Measurements from ENCODE around the gene TNIP2.
"Not testable (repeated sequence)": the region's sequence is repeated elsewhere in the genome, so short reads cannot be mapped to it uniquely, and the experiment has no call there.

The TNIP2 gene

DNA sequence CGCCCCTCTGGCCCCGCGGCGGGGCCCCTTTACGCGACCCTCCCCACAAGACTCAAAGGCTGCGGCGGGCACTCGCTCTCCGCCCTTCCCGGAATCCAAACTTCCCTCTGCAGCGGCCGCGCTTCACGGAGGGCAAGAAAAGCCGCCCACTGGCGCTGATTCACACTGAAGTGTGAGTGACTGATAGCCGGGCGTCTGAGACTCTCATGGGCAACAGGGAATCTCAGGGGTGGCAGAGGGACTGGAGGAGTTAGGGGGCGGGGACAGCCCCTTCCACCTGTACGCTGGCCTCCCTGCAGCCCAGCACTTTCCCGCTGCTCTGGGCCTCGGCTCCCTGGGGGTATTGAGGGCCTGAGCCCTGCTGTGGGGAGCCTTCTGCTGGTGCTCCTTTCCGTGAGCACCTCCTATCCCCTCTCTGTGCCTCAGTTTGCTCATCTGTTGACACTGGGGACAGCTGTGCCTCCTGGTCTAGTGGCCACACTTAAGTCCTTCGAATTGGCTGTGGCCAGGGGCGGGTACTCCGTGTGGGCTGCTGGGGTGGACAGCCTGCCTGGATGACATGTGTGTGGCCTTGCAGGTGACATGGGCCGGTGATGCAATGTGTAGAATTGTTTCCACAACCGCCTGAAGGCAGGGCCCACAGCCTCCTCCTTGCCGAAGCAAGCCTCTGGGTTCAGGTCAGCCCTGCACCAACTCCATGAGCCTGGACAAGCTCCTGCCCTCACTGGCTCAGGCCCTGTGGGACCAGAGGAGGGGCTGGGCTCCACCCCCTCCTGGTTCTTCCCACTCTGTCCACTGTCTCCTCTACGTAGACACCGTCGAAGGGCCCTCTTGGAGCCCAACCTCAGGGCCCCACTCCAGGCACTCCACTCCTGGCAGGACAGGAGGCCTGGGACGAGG is 37.7 kb upstream of the TNIP2 start:
- DNase-seq: no peak

DNA sequence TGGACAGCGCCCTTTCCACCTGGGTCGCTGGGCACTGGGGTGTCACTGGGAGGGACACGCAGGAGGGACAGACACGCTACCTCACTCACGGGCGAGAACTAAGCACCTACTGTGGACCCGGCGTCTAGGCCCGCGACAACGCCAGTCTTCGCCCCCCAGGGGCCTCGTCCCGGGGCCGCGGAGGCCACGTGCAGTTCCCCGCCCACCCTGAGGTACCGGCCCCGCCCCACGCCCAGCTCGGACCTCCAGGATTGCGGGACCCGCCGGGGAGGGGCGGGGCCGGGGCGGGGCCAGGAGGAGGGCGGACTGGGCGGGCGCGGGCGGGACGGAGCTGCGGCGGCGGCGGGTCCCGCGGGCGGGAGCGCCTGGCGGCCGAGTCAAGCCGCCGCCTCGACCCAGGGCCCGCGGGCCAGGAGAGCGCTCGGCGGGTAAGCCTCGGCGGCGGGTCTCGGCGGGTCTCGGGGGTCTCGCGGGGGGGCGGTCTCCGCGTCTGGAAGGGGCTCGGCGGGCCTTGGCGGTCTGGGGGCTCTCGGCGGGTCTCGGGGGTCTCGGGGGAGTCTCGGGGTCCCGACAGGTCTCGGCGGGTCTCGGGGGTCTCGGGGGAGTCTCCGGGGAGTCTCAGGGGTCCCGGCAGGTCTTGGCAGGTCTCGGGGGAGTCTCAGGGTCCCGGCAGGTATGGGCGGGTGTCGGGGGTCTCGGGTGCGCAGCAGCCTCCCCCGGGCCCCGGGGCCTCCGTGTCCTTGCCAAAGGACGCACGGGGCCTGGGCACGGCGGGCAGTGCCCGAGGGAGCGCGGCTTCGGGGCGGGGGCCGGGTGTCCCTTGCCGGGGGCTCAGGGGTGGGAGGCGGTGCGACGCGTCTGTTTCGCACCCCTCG is 36.8 kb upstream of the TNIP2 start, which contains the start of gene SH3BP2:
Gene SH3BP2 (plus strand): TSS at position 375 of the 875 bp plus-strand sequence. CDS start 27,533 bp downstream, outside the sequence.
- DNase-seq: peak; percentile 59

DNA sequence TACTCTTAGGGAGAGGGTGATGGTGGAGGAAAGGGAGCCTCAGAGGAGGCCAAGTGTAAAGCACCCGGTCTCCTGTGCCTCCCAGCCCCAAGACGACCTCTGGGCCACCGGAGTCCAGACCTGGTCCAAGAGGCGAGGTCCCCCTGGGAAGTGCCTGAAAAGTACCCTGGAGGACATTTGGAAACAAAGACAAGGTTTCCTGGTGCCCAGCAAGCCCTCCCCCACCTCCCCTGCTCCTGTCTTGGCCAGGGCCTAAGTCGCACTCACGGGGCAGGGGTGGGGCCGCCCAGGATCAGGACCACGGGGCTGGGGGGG is 36.2 kb upstream of the TNIP2 start:
- DNase-seq: no peak

DNA sequence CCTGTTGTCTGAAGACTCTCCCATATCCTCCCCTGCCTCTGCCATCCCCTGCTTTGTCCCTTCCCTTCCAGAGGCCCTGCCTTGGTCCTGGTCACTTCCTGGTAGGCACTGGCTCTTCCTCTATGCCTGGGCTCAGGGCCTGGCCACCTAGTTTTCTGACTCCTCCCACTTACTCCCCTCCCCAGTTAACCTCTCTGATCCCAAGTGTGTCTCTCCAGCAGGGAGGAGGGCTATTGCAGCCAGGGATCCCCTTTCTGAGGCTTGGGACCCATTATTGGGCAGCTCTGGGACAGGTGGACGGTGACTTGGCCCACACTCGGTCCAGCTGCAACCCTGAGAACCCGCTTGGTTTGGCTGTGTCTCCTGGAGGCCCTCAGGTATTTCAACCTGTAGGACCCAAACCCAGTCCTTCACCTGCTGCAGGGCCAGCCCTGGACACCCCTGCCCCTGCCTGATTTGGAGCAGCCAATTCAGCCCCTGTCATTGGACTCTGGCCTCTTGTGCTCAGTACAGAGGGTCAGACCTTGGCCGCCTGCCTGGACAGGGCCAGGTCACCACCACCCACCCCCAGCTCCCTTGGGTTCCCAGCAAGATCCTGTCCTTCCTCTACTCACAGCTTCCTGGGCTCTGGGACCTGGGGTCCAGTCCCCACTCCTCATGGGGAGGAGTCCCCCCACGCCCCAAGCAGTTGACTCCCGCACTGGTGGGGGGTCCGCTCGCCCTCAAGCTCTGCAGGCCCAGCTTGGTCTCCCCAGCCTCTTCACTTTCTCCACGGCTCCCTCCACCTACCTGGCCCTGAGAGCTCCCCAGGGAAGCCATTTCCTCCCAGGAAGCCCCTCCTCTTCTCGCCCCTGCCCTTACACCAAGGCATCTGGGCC is 35.6 kb upstream of the TNIP2 start:
- DNase-seq: no peak

DNA sequence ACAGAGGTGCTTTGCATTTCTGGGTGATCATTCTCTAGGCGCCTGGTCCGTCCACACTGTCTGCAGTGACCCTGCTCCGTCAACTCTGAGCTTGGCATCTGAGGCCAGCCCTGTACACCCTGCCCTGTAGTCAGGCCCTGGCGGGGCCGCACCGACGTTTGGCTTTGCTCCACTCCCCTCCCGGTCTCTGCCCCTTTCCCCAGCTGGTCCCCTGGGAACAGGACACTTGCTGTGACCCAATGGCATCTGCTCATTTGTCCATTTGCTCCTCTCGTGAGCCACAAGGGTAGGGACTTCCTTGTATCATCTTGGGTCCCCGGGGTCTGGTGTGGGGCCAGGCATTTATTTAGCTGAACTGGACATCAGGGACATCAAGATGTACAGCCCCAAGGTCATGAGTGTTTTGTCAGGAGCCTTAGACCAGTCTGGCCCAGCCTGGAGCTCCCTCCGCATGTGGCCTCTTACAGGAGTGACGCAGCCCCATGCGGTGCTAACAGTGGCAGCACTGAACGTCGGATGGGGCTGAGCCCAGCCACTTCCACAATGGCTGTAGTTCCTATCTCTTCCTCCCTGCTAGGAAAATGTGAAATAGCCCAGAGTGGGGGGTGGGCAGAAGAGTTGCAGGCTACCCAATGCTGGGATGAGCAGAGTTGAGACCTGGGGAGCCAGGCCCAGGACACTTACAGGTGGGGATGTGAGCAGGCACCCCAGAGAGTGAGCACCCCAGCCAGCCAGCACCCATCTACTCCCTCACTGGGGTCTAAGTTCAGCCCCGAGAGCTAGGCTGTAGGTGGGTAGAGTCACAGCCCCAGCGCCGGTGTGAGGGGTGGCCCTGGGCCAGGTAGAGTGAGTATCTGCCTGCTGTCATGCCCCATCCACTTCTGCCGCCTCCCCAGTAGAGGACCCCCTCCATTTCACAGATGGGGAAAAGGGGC is 34.7 kb upstream of the TNIP2 start:
- DNase-seq: no peak

DNA sequence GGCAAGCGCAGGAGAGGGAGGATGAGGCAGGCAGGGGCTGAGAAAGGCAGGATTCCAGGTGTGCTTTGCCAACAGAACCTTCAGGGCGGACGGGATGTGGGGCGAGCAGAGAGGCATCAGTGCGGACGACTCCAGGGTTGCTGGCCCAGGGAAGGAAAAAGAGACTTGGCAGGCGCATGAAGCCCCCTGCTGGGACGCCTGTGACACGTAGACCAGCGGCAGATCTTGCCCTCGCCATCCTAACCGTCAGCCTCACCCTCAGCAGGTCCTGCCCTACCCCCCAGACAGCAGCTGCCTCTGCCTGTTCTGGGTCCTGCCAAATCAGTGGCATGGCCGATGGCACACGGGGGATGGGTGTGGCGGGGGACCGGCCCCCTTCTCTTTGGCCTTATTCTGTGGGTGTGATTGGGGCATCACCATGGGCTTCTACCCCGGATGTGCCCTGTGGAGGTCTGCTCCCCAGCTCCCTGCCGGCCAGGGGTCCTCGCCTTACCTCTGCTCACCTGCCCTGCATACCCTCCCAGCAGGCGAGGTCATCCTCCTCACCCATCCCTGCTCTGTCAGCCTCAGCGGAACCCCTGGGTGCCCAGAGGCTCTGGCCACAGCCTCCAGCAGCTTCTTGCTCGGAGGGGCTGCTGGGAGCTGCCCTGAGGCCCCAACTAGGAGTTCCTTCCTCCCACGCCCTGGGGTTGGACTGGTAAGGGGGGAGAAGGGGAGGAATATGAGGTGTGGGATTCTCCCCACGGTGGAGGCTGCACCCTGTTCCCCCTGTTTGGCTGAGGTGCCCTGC is 33.9 kb upstream of the TNIP2 start:
- no peak for DNase-seq

DNA sequence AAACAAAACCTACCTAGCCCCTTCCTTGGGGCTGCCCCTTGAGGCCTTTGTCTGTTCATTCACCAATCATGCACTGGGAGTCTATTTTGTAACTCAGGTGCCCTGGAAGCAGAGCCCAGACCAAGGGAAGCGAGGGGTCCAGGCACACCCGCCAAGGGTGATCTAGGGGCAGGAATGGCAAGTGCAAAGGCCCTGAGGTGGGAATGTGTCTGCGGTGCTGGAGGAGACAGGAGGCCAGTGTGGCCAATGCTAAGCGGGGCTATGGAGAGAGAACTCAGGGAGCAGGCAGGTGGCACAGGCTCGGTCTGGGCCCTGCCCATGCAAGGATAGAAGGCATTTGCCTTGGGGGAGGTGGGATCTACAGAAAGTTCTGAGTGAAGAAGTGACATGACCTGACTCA is 33.2 kb upstream of the TNIP2 start:
- no peak for DNase-seq

DNA sequence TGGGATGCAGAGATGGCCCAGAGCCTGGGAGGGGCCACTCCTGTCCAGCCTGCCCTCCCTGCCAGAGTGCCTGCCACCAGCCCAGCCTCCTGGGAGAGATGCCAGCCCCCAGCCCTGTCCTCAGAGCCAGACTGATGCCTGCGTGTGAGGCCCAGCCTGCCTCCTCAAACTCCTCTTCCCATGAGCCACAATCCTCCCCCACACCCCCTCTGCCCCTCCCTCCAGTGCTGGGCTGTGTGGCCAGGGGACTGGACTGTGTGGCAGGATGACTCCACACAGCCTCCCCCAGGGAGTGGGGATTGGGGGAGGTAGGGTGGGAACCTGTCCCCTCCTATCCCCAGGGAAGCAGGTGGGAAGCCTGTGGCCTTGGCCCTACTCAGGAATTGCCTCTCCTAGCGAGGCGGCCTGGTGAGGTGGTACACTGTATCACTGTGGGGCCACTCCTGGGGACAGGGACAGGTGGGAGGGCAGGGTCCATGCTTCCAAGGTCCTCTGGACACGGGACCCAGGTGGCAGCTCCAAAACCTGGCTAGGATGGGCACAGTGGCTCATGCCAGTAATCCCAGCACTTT is 32.5 kb upstream of the TNIP2 start:
- no peak for DNase-seq

DNA sequence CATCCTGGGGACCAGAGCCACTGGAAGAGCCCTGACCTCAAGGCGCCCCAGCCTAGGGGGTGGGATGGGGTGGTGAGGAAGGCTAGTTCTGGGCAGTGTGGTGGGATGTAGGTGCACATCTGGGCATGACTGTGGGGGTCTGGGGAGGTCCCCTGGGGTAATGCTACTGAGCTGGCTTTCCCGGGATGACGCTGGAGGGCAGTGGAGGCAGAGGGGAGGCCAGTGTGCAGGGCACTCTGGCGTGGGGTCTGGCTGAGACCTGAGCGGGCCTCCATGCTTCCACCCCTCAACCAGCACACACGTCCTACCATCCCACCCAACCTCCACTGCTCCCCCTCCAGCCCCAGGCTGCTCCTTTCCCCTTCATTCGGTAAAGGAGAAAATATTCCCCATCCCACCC is 32.0 kb upstream of the TNIP2 start:
- DNase-seq: no peak

DNA sequence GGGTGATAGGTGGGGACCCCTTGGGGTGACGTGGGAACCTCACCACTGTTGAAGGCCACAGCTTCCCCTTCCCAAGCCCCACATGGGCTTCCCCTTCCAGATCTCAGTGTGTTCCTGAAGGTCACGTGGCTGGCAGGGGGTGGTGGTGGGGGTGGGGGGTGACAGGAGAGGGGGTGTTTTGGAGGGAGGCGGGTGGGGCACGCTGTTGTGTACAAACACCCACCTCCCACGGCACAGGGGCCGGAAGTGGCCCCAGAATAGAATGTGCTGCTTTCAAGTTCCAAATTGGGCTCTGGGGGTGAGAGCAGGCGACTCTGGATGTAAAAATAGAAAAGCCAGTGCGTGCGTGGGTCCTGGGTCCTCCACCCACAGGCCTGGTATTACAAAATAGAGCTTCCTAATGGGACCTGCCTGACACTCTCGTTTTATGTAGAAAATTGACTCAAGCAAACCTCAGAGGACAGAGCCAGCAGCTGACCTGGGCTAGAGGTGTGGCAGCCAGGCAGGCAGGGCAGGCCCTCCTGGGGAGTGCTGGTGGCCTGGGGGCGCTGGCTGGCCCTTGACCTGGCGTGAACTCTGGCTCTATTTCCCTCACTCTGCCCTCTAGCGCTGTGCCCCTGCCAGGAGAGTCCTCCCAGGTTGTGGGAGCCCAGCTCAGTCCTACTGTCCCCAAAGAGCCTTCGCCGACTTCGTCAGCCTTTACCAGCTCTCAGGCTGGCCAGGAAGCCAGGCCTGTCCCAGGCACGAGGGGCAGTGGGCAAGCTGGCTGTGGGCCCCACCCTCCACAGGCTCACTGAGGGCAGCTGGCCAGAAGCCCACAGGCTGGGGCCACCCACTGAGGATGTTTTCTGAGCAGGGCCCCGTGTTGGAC is 31.3 kb upstream of the TNIP2 start:
- DNase-seq: no peak

DNA sequence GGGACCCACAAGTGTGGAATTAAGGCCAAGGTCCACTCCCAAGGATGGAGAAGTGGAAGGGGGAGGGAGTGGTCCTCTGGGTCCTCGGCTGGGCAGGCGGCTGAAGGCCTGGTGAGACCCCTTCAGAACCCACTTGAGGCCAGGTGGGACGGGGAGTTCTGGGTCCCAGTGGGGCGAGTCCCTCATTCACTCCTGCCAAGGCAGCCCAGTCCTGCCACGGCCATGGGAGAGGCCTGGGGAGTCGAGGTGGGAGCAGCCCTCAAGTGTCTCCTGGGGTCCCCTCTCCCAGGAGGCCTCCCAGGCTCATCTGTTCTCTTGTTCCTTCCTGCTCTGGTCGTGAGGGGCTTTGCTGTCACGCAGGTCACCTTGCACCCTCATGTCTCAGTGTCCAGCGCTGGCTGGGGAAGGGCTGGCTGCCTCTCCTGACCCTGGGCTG is 30.7 kb upstream of the TNIP2 start:
- DNase-seq: no peak

DNA sequence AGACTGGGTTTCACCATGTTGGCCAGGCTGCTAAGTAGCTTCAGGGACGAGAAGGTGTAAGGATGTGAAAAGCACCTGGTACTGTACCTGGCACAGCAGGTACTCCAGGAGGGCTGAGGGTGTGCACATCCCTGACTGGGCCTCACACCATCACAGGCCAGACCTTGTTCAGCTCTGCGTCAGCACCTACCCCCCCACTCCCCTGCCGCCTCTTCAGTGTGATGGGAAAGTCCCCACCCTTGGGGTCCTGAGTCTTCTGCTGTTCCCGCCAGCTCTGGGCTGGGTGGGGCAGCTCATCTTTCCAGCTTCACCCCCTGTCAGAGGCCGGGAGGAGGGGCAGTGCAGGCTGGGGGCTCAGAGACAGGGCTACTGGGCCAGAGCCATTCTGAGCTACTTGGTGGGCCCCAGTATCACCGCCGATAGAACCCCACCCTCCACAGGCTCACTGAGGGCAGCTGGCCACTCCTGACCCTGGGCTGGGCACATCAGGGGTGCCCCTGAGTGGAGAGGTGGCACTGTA is 30.1 kb upstream of the TNIP2 start:
- peak; percentile 48 for DNase-seq

DNA sequence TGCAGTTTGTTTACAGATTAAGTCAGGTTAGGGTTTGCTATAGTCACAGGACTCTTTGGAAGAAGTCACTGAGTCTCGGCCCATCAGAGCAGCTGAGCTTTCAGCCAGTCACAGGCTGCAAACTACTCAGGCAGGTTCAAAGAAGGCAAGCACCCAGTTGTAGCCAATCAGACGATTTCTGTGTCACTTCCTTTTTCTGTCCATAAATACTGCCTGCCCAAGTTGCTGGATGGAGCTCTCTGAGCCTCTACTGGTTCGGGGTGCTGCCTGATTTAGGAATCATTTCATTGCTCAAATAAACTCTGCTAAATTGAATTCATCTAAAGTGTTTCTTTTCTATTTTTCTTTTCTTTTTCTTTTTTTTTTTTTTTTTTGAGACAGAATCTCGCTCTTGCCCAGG is 29.5 kb upstream of the TNIP2 start:
- DNase-seq: no peak

DNA sequence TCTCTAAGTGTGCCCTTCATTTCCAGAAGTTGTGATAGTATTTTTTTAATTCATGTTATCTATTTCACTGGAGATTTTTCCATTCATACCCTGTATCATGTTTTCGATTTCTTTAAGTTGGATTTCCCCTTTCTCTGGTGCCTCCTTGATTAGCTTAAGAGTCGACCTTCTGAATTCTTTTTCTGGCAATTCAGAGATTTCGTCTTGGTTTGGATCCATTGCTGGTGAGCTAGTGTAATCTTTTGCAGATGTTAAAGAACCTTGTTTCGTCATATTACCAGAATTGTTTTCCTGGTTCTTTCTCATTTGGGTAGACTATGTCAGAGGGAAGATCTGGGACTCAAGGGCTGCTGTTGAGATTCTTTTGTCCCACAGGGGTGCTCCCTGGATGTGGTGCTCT is 27.7 kb upstream of the TNIP2 start:
- no peak for DNase-seq

DNA sequence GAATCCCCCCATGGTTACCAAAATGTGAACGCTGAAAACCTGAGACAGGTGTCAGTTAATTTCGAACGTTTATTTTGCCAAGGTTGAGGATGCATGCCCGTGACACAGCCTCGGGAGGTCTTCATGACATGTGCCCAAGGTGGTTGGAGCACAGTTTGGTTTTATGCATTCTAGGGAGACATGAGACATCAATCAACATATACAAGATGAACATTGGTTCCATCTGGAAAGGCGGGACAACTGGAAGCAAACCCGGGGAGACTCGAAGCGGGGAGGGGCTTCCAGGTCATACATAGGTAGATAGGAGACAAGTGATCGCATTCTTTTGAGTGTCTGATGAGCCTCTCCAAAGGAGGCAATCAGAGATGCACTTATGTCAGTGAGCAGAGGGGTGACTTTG is 25.8 kb upstream of the TNIP2 start:
- DNase-seq: no peak

DNA sequence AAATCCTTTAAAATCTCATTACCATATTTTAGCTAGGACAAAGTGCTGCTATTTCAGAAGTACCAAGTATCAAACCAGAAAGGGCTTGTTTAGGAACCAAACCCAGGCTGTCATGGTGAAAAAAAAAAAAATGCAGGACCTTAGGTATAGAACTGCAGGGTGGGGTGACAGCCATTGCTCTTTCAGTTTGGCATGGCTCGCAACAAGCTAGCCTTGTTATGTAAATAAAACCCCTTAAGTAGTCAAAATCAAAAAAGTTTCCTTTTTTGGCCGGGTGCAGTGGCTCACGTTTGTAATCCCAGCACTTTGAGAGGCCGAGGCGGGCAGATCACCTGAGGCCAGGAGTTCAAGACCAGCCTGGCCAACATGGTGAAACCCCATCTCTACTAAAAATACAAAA is 24.5 kb upstream of the TNIP2 start:
- DNase-seq: not testable (repeated sequence)

DNA sequence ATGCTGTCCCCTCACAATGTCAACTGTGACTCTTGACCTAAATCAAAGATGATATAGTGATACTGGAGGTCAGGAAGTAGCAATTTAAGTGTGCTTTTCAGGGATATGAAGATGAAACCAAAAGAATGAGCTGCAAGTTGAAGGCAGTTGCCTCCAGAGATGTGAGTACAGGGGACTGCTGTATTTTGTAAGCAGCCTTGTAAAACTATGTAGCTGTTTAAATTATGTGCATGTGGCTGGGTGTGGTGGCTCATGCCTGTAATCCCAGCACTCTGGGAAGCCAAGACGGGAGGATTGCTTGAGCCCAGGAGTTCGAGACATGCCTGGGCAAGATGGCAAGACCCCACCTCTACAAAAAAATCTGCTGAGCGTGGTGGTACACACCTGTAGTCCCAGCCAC is 15.1 kb upstream of the TNIP2 start:
- DNase-seq: no peak

DNA sequence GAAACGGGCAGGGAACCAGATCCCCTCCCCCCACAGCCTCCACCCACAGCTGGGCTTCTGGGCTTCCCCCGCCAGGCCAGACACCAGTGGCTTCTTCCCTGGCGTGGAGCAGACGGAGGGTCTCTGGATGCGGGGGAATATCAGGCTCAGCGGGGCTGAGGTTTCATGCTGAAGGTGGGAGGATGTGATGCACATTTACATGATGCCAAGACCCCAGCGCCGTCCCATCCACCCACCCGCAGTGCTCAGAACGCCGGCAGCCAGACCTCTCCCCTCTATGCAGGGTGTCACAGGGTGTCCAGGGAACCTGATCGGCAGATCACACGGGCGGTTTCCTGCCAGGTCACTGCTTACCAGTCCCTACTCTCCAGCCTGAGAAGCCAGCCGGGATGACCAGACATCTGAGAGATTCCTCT is 12.8 kb upstream of the TNIP2 start:
- DNase-seq: no peak

DNA sequence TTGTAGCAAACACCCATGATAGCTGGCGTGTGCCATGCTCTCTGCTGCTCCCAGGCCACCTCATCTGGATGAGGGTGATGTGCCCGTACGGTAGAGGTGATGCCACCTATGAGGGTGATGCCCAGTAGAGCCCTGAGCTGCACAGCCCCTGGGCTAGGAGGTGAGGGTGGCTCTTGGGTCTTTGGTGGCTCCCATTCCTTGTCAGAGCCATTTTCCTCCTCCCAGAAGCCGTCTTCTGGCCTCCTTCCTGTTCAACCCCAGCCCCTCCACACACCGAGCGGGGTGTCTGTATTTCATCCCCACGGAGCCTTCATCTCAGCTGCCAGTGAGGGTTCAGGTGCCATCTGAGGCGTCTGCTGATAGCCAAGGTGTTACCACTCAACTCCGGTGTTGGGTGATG is 12.0 kb upstream of the TNIP2 start:
- no peak for DNase-seq
